Measurements from ENCODE around the gene HMCN2.

The HMCN2 gene

GRCh38 chr9:130427326-130427725 lies 161.8 kb downstream of the HMCN2 start:
- in situ Hi-C loops (cut with MboI; ENCODE audit: low pct_unique_long_range_greater_than_20kb, low sequenced_read_pairs, unreplicated experiment), result no loop called here

GRCh38 chr9:130428086-130428665 lies 162.6 kb downstream of the HMCN2 start:
- no peak for DNase-seq (ENCODE audit: low spot score)
- TF ChIP-seq CTCF (IDR thresholded peaks at IDR 0.05; ENCODE audit: extremely low read depth, insufficient read depth, missing control alignments), result no peak
- in situ Hi-C loops (cut with MboI; ENCODE audit: low pct_unique_long_range_greater_than_20kb, low sequenced_read_pairs, unreplicated experiment), result no loop called here

More at GRCh38 chr9:130427326-130427725, 161.8 kb downstream of the HMCN2 start:
- no peak for DNase-seq (ENCODE audit: low spot score)
- no peak for TF ChIP-seq CTCF (IDR thresholded peaks at IDR 0.05; ENCODE audit: extremely low read depth, insufficient read depth, missing control alignments)

- DNase-seq (ENCODE audit: low spot score), result no peak
- TF ChIP-seq CTCF (IDR thresholded peaks at IDR 0.05; ENCODE audit: extremely low read depth, insufficient read depth, missing control alignments), result no peak
- in situ Hi-C loops (cut with MboI; ENCODE audit: low pct_unique_long_range_greater_than_20kb, low sequenced_read_pairs, unreplicated experiment), result no loop called here
Observed at GRCh38 chr9:130429381-130429780, 163.8 kb downstream of the HMCN2 start.

GRCh38 chr9:130429831-130430230 lies 164.3 kb downstream of the HMCN2 start:
- TF ChIP-seq CTCF (IDR thresholded peaks at IDR 0.05; ENCODE audit: extremely low read depth, insufficient read depth, missing control alignments), result no peak
- no peak for DNase-seq (ENCODE audit: low spot score)
- in situ Hi-C loops (cut with MboI; ENCODE audit: low pct_unique_long_range_greater_than_20kb, low sequenced_read_pairs, unreplicated experiment), result no loop called here

GRCh38 chr9:130430232-130430631 lies 164.7 kb downstream of the HMCN2 start:
- DNase-seq (ENCODE audit: low spot score), result no peak
- no peak for TF ChIP-seq CTCF (IDR thresholded peaks at IDR 0.05; ENCODE audit: extremely low read depth, insufficient read depth, missing control alignments)
- in situ Hi-C loops (cut with MboI; ENCODE audit: low pct_unique_long_range_greater_than_20kb, low sequenced_read_pairs, unreplicated experiment), result no loop called here

- in situ Hi-C loops (cut with MboI; ENCODE audit: low pct_unique_long_range_greater_than_20kb, low sequenced_read_pairs, unreplicated experiment), result no loop called here
- no peak for DNase-seq (ENCODE audit: low spot score)
- no peak for TF ChIP-seq CTCF (IDR thresholded peaks at IDR 0.05; ENCODE audit: extremely low read depth, insufficient read depth, missing control alignments)
Observed at GRCh38 chr9:130430734-130431535, 165.4 kb downstream of the HMCN2 start.

Measured in GM13977 (cell line).